Neural cell (in vitro differentiated cells): ENCODE results near the gene MGAT4A.

Experiments used
- CTCF ChIP-seq: fragments of 450-650 bp; IDR thresholded peaks from 2 replicates; pipeline ENCODE4 v1.5.1; 2014; ENCODE audit warnings: antibody characterized with exemption, mild to moderate bottlenecking, moderate library complexity; ENCODE audit not compliant: poor library complexity, severe bottlenecking
- POLR2AphosphoS5 ChIP-seq: IDR thresholded peaks from 2 replicates; pipeline ENCODE4 v1.6.1; 2012
- TF ChIP-seq, protein P1 (sequence below): IDR thresholded peaks from 2 replicates; pipeline ENCODE4 v1.6.1; 2012; ENCODE audit warnings: borderline replicate concordance

DNA sequence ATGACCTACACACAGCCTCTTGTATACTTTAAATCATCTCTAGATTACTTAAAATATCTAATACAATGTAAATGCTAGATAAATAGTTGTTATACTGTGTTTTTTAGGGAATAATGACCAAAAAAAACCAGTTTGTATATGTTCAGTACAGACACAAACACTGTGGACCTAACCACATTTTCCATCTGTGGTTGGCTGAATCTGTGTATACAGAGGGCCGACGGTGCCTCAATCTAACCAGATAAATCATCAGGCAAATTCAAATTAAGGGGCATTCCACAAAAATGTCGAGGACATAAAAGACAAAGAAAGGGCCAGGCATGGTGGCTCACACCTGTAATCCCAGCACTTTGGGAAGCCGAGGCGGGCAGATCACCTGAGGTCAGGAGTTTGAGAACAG, 14.1 kb downstream of the MGAT4A start:
- no peak for TF ChIP-seq CTCF
- TF ChIP-seq, protein P1, sequence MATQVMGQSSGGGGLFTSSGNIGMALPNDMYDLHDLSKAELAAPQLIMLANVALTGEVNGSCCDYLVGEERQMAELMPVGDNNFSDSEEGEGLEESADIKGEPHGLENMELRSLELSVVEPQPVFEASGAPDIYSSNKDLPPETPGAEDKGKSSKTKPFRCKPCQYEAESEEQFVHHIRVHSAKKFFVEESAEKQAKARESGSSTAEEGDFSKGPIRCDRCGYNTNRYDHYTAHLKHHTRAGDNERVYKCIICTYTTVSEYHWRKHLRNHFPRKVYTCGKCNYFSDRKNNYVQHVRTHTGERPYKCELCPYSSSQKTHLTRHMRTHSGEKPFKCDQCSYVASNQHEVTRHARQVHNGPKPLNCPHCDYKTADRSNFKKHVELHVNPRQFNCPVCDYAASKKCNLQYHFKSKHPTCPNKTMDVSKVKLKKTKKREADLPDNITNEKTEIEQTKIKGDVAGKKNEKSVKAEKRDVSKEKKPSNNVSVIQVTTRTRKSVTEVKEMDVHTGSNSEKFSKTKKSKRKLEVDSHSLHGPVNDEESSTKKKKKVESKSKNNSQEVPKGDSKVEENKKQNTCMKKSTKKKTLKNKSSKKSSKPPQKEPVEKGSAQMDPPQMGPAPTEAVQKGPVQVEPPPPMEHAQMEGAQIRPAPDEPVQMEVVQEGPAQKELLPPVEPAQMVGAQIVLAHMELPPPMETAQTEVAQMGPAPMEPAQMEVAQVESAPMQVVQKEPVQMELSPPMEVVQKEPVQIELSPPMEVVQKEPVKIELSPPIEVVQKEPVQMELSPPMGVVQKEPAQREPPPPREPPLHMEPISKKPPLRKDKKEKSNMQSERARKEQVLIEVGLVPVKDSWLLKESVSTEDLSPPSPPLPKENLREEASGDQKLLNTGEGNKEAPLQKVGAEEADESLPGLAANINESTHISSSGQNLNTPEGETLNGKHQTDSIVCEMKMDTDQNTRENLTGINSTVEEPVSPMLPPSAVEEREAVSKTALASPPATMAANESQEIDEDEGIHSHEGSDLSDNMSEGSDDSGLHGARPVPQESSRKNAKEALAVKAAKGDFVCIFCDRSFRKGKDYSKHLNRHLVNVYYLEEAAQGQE, result no peak
- no peak for TF ChIP-seq POLR2AphosphoS5
